B cell (primary cell): Measurements from ENCODE around the gene SERTM1.

Source experiments
- EZH2 ChIP-seq: IDR thresholded peaks from 2 replicates; pipeline ENCODE4 v1.6.1; 2012; ENCODE audit warnings: borderline replicate concordance, low read depth, mild to moderate bottlenecking, moderate library complexity, low read length; ENCODE audit not compliant: insufficient read depth, poor library complexity, severe bottlenecking
- TF ChIP-seq, protein P1 (sequence below): fragments of 200-600 bp; IDR thresholded peaks from one replicate; pipeline ENCODE4 v1.8.0; 2022; ENCODE audit warnings: antibody characterized with exemption, mild to moderate bottlenecking

- no peak for TF ChIP-seq EZH2
- TF ChIP-seq, protein P1, sequence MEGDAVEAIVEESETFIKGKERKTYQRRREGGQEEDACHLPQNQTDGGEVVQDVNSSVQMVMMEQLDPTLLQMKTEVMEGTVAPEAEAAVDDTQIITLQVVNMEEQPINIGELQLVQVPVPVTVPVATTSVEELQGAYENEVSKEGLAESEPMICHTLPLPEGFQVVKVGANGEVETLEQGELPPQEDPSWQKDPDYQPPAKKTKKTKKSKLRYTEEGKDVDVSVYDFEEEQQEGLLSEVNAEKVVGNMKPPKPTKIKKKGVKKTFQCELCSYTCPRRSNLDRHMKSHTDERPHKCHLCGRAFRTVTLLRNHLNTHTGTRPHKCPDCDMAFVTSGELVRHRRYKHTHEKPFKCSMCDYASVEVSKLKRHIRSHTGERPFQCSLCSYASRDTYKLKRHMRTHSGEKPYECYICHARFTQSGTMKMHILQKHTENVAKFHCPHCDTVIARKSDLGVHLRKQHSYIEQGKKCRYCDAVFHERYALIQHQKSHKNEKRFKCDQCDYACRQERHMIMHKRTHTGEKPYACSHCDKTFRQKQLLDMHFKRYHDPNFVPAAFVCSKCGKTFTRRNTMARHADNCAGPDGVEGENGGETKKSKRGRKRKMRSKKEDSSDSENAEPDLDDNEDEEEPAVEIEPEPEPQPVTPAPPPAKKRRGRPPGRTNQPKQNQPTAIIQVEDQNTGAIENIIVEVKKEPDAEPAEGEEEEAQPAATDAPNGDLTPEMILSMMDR, result no peak
Observed at GRCh38 chr13:36628377-36629056, 45.3 kb upstream of the SERTM1 start.
